Measurements from ENCODE around the gene CLTCL1.

- TF ChIP-seq POLR2A (IDR thresholded peaks at IDR 0.05) (no peak), CTCF (IDR thresholded peaks at IDR 0.05) (no peak)
These were observed 145.1 kb downstream of the CLTCL1 start for GRCh38 chr22:19146215-19146968.

Measured in heart left ventricle (tissue), 13 donors.